GM18502 (cell line): ENCODE results near the gene LRCH2.

Experiments used
- ATAC-seq: cut with Tn5 transposase; IDR thresholded peaks from one replicate; pipeline ENCODE4 v1.9.1; 2021; ENCODE audit warnings: mild to moderate bottlenecking; ENCODE audit not compliant: unreplicated experiment, poor library complexity

LRCH2 gene

DNA sequence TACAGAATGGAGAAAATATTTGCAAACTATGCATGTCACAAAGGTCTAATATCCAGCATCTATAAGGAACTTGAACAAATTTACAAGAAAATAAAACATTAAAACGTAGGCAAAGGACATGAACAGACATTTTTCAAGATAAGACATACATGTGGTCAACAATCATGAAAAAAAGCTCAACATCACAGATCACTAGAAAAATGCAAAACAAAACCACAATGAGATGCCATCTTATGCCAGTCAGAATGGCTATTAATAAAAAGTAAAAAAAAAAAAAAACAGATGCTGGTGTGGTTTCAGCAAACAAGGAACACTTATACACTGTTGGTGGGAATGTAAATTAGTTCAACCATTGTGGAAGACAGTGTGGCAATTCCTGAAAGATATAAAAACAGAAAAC is 140.7 kb downstream of the LRCH2 start:
- no peak for ATAC-seq

DNA sequence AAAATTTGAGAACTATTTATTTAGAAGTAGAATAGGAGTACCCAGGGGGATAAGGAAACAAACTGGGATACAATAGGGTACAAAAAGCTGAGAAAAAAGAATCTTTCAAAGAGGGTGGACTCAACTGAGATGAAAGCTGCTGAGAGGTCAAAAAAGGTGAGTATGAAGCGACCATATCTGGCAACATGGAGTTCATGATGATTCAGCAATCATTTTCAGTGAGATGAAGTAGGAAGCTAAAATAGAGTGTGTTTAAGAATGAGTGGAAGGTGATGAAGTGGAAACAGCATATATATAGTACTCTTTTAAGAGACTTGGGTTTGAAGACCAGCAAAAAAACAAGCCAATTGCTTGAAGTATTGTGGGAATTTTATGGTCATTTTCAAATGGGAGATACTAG is 144.5 kb downstream of the LRCH2 start:
- no peak for ATAC-seq

DNA sequence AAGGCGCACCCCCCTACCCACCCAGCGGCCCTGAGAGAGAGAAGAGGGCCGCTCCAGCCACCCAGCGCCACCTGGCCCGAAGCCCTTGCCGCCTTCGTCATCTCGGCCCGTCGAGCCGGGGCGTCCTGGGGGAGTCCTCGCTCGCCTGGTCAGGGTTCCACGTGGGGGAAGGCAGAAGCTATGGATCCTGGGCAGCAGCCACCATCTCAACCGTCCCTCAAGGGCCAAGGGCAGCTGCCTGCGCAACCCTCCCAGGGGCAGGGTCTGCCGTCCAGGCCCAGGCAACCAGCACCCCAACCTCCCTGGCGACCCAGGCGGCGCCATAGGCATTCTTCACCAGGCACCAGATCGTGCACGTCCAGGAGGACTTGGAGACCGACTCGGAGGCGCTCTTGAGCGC is 165.0 kb downstream of the LRCH2 start:
- no peak for ATAC-seq

DNA sequence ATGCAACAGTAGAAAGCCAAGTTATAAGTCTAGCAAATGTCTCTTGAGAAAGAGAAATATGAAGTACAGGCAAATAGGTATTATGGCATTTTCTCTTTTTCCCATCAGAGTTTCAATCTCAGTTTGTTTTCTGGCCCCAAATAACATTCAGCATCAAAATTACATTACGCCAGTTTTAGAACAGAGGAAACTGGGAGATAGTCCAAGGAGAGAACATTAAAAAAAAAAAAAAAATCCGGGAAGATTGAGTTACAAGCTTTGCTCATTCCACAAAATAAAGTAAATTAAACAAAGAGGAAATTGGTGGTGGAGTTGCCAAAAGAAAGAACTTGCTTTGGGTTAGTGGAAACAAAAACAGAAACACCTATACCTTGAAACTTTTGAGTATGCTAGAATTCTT is 166.1 kb downstream of the LRCH2 start:
- ATAC-seq: no peak

DNA sequence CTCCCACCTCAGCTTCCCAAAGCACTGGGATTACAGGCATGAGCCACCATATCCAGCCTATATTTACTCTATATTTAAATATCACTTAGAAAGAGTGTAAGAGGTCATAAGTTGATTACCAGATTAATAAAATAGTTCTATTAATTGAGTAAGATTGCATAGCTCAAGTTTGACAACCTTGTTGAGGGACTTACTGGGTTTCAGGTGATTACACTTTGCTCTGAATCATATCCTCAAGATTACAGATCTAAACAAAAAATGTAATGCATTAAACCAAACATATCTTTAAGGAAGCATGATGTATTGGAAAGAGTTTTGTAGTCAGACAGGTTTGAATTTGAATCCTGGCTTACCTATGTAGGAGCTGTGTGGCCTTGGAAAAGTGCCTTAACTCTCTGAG is 168.6 kb downstream of the LRCH2 start:
- ATAC-seq: no peak
